Measurements from ENCODE around the gene SLC22A31.

DNA sequence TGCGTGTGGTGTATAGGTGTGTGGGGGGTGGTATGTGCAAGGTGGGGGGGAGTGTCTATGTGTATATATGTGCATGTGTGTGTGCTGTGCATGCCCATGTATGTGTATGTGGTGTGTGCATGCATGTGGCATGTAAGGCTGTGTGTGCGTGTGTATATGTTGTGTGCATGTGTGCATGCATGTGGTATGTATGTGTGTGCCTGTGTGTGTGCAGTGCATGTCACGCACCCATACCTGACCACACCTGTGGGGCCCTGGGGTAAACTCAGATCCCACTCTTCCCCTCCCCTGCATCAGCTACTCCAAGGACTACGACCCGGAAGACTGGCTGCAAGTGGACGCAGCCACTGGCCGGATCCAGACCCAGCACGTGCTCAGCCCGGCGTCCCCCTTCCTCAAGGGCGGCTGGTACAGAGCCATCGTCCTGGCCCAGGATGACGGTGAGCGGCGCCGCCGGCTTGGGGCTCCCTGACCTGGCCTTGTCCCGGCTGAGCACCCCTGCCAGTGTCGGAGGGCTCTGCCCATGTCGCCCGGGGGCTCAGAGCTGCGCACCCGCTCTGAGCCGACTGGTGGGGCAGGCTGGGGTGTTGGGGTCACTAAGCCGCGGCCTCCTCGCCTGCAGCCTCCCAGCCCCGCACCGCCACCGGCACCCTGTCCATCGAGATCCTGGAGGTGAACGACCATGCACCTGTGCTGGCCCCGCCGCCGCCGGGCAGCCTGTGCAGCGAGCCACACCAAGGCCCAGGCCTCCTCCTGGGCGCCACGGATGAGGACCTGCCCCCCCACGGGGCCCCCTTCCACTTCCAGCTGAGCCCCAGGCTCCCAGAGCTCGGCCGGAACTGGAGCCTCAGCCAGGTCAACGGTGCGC lies 9.1 kb downstream of the SLC22A31 start:
- TF ChIP-seq, protein P1, sequence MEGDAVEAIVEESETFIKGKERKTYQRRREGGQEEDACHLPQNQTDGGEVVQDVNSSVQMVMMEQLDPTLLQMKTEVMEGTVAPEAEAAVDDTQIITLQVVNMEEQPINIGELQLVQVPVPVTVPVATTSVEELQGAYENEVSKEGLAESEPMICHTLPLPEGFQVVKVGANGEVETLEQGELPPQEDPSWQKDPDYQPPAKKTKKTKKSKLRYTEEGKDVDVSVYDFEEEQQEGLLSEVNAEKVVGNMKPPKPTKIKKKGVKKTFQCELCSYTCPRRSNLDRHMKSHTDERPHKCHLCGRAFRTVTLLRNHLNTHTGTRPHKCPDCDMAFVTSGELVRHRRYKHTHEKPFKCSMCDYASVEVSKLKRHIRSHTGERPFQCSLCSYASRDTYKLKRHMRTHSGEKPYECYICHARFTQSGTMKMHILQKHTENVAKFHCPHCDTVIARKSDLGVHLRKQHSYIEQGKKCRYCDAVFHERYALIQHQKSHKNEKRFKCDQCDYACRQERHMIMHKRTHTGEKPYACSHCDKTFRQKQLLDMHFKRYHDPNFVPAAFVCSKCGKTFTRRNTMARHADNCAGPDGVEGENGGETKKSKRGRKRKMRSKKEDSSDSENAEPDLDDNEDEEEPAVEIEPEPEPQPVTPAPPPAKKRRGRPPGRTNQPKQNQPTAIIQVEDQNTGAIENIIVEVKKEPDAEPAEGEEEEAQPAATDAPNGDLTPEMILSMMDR (IDR thresholded peaks at IDR 0.05), result no peak
- no peak for TF ChIP-seq POLR2A (IDR thresholded peaks at IDR 0.05)
